CD4-positive, alpha-beta T cell treated with Interferon gamma for 1 hour (primary cell): ENCODE measurements around the gene KLHL25.

ENCODE experiments used
- DNase-seq: peaks from one replicate; pipeline ENCODE4 v3.0.0-alpha.2; 2020

KLHL25 gene

GRCh38 chr15:85743392-85744055, 51.2 kb downstream of the KLHL25 start:
- no peak for DNase-seq

- no peak for DNase-seq
Observed at GRCh38 chr15:85742186-85742821, 52.4 kb downstream of the KLHL25 start.

GRCh38 chr15:85741662-85742061, 53.1 kb downstream of the KLHL25 start:
- no peak for DNase-seq

- DNase-seq: no peak
Observed at GRCh38 chr15:85741021-85741421, 53.7 kb downstream of the KLHL25 start.

GRCh38 chr15:85737061-85737460, 57.7 kb downstream of the KLHL25 start:
- no peak for DNase-seq

- no peak for DNase-seq
Observed at GRCh38 chr15:85733416-85733815, 61.3 kb downstream of the KLHL25 start.

- no peak for DNase-seq
Observed at GRCh38 chr15:85730001-85730820, 64.5 kb downstream of the KLHL25 start.

GRCh38 chr15:85727068-85727467, 67.7 kb downstream of the KLHL25 start:
- DNase-seq: no peak

- DNase-seq: no peak
Observed at GRCh38 chr15:85726454-85726853, 68.3 kb downstream of the KLHL25 start.

GRCh38 chr15:85725564-85725963, 69.2 kb downstream of the KLHL25 start:
- DNase-seq: no peak

- DNase-seq: no peak
Observed at GRCh38 chr15:85725019-85725418, 69.7 kb downstream of the KLHL25 start.

- DNase-seq: no peak
Observed at GRCh38 chr15:85723960-85724945, 70.5 kb downstream of the KLHL25 start.

- no peak for DNase-seq
Observed at GRCh38 chr15:85722374-85723152, 72.2 kb downstream of the KLHL25 start.

GRCh38 chr15:85718981-85719380, 75.7 kb downstream of the KLHL25 start:
- no peak for DNase-seq

GRCh38 chr15:85718271-85718971, 76.3 kb downstream of the KLHL25 start:
- no peak for DNase-seq

GRCh38 chr15:85717212-85717611, 77.5 kb downstream of the KLHL25 start:
- no peak for DNase-seq

GRCh38 chr15:85716261-85716660, 78.5 kb downstream of the KLHL25 start:
- no peak for DNase-seq

- no peak for DNase-seq
Observed at GRCh38 chr15:85711580-85712192, 83.0 kb downstream of the KLHL25 start.

- DNase-seq: no peak
Observed at GRCh38 chr15:85710340-85710842, 84.3 kb downstream of the KLHL25 start.
